HG03378 (cell line): ENCODE data around the gene CDK14.

ENCODE experiments used
- ATAC-seq: cut with Tn5 transposase; IDR thresholded peaks from one replicate; pipeline ENCODE4 v1.9.1; 2021; ENCODE audit warnings: mild to moderate bottlenecking, moderate library complexity; ENCODE audit not compliant: unreplicated experiment

CDK14 gene

GRCh38 chr7:90833443-90833842, 237.3 kb downstream of the CDK14 start:
- ATAC-seq, result no peak

- ATAC-seq, result no peak
Measured at GRCh38 chr7:90834771-90835170, 238.7 kb downstream of the CDK14 start.

GRCh38 chr7:90835861-90836260, 239.7 kb downstream of the CDK14 start:
- ATAC-seq, result no peak

GRCh38 chr7:90836937-90837336, 240.8 kb downstream of the CDK14 start:
- ATAC-seq, result no peak

- ATAC-seq, result no peak
Measured at GRCh38 chr7:90838799-90839198, 242.7 kb downstream of the CDK14 start.

GRCh38 chr7:90839316-90839715, 243.2 kb downstream of the CDK14 start:
- ATAC-seq, result no peak

GRCh38 chr7:90839727-90840291, 243.7 kb downstream of the CDK14 start:
- no peak for ATAC-seq

- no peak for ATAC-seq
Measured at GRCh38 chr7:90841759-90842429, 245.8 kb downstream of the CDK14 start.

GRCh38 chr7:90842430-90842788, 246.3 kb downstream of the CDK14 start:
- no peak for ATAC-seq

- ATAC-seq, result no peak
Measured at GRCh38 chr7:90843472-90843871, 247.4 kb downstream of the CDK14 start.

- no peak for ATAC-seq
Measured at GRCh38 chr7:90844421-90844820, 248.3 kb downstream of the CDK14 start.

GRCh38 chr7:90846192-90846591, 250.1 kb downstream of the CDK14 start:
- ATAC-seq, result no peak

- no peak for ATAC-seq
Measured at GRCh38 chr7:90850066-90850465, 253.9 kb downstream of the CDK14 start.

- no peak for ATAC-seq
Measured at GRCh38 chr7:90850471-90850870, 254.3 kb downstream of the CDK14 start.

- ATAC-seq, result peak; percentile 48
Measured at GRCh38 chr7:90853205-90853604, 257.1 kb downstream of the CDK14 start.

GRCh38 chr7:90856351-90857070, 260.4 kb downstream of the CDK14 start:
- no peak for ATAC-seq

GRCh38 chr7:90857603-90858002, 261.5 kb downstream of the CDK14 start:
- ATAC-seq, result no peak

- peak; percentile 51 for ATAC-seq
Measured at GRCh38 chr7:90858546-90858945, 262.4 kb downstream of the CDK14 start.

GRCh38 chr7:90859521-90859920, 263.4 kb downstream of the CDK14 start:
- ATAC-seq, result no peak

GRCh38 chr7:90864088-90864487, 268.0 kb downstream of the CDK14 start:
- ATAC-seq, result no peak

GRCh38 chr7:90869335-90869734, 273.2 kb downstream of the CDK14 start:
- ATAC-seq, result no peak

- ATAC-seq, result no peak
Measured at GRCh38 chr7:90876701-90877100, 280.6 kb downstream of the CDK14 start.
